IPS-NIHi7 (cell line): ENCODE measurements around the gene DNAH6.
"Not testable (repeated sequence)": the region's sequence is repeated elsewhere in the genome, so short reads cannot be mapped to it uniquely, and the experiment has no call there.

ENCODE experiments used
- DNase-seq: peaks from one replicate; pipeline ENCODE4 v3.0.0; 2012; ENCODE audit warnings: mixed read lengths; ENCODE audit errors: extremely low spot score

The DNAH6 gene

DNA sequence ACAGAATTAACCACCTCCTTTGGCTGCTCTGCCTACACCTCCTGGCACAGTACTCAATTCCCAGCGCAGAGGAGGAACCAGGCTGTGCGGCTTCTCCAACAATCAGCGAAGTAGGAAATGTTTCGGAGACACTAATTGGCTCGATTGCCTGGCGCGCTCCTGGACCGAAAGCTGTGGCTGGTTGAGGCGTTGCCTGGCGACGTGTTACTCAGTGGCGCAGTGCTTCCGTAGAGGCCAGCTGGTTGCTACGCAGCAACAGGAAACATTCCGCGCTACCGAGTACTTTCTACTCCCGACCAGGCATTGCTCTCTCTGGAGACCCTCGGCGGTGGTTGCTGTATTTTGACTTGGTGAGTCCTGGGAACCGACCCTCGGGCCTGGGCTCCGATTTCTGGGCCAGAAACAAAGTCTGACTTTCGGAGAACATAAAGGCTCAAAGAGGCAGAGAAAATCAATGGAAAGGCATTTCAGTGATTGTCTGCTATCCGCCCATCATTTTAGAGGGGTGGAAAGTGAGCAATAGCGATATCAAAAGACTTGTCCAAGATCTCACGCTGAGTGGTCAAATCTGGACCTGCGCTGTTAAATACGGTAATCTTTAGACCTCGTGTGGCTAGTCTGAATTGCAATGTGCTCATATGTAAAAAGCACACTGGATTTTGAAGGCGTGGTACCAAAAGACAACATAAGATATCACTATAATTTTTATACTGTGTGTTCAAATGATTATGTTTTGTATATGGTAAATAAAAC, at the start of gene DNAH6:
TSS of gene DNAH6 (plus strand) at position 265 of the 753 bp plus-strand sequence. CDS start 1,329 bp downstream, outside the sequence.
- peak; percentile 95 for DNase-seq

DNA sequence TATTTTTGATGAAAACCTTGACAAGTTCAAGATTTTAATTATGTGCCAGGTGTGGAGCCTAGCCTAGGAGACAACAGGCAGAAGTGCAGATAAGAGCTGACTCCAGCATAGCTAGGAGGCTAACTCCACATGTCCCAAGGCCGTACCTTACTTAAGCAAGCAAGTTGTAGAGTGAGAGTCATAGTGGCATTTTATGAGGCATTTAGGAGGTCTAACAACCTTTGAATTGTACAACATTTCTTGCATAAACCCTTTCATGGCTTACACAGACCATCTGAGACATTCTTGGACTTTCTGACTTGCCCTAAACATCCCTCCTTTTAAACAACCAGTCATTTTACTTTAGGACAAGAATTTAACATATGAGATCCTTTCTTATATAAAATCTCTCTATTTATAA, 48.9 kb upstream of the DNAH6 start:
- no peak for DNase-seq

DNA sequence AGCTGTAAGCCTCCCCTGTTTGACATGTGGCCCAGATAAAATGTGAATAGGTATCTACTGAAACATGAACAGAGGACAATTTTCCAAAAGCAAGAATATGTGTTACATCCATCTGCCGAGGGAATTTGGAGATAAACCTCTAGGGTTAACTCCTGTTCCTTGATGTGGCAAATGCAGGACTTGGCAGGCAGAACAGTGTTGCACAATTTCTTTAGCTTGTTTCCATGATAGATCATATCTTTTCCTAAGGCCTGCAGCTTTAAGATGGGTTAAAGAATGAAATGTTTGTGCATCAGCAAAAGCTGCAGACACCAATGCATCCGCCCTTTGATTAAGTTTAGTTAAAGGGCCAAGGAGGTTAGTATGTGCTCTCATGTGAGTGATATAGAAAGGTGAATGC, 43.9 kb upstream of the DNAH6 start:
- not testable (repeated sequence) for DNase-seq

DNA sequence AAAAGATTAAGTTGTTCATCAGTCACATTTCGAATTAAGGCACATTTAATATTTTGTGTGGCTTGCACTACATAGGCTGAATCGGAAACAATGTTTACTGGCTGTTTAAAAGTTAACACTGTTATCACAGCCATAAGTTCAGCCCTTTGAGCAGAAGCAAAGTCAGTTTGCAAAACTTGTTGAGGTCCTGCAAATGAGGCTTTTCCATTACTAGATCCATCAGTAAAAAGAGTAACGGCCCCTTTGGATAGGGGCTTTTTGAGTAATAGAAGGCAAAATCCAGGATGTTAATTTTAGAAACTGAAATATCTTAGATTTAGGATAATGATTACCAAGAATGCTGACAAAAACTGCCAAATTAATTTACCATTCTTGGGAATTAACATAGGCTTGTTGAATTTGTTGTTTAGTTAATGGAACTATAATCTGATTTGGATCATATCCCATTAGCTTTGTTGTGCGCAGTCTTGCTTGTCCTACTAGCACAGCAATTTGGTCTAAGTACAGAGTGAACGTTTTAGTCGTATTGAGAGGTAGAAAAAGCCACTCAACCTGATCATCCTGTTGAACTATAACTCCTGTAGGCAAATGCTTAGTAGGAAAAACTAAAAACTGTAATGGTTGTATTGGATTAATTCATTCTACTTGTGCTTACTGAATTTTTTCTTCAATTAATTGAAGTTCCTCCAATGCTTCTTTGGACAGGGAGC, 43.3 kb upstream of the DNAH6 start:
- DNase-seq, result no peak

DNA sequence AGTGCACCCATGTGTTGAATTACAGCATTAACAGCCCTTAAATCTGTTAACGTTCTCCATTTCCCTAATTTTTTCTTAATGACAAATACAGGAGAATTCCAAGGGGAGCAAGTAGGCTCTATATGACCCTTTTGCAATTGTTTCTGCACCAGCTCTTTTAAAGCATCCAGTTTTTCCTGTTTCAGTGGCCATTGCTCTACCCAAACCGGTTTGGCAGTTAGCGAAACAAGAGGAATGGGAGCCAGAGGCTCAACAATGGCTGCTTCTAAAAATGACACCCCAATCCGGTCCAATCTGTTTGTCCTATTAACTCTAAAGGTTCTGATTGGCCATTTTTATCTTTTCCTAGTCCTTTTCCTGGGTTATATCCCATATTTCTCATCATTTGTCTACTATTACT, 42.1 kb upstream of the DNAH6 start:
- no peak for DNase-seq

GRCh38 chr2:84477886-84478285, 38.4 kb upstream of the DNAH6 start:
- DNase-seq, result no peak

GRCh38 chr2:84478867-84479266, 37.4 kb upstream of the DNAH6 start:
- DNase-seq, result no peak

DNA sequence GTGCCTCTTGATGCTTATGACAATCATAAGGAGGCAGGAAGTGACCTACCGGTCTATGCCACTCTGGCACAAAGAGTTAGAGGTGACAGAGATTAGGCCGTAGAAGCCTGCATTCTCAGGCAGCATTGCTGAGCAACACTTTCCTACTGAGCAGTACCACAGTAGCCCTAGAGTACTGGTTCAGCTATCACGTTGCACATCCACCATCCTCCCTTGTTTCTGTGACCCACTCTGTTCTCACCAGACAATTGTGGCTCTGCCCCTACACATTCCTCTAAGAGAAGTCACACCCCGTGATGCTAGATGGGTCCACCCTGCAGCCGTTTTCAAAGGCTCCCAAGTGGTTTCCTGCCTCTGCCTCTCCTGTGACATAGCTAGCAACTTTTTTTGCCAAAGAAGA, 34.6 kb upstream of the DNAH6 start:
- DNase-seq, result no peak

GRCh38 chr2:84482603-84483002, 33.7 kb upstream of the DNAH6 start:
- DNase-seq, result no peak

DNA sequence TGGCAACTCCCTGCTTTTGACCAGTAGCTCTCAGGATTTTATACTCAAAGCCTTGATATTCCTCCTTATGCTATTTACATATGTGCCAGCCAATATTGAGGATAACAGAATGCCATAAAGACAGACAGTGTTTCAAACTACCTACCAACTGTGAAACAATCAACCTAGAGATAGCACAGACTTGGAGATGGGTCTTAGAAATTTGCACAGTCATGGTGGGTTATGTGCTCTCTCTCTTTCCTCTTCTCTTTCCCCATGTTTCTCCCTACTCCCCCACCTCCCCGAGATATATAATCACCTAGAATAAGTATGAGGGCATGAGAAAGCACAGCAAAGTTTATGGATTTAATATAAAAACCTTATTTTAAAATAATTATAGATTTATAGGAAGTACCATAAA, 33.0 kb upstream of the DNAH6 start:
- no peak for DNase-seq

DNA sequence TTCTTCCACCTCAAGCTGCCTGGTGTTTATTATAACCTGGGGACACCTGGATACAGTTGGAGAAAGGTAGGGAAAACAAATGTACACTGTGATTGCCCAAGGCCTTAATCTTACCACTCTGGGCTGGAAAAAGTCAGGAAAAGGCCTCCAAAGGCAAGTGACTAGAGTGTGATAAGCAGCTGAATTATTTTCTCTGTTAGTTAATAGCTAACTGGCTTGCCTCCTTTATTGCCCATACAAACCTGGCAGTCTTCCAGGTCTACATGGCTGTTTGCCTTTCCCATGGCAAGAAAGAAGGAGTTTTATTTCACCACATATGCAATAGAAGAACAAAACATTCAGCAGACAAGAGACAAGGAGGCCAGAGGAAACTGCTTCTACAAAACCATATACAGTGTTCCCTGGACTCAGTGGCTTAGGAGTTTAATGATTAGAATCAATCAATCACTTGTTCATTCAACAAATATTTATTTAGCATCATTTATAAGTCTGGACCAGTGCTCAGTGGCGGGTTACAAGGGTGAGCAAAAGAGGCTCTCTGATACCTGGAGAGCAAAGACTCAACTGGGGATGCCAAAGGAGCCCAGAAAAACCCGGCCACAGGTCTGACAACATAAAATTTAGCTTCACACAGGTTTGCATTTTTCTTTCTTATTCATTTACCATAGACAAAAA, 29.7 kb upstream of the DNAH6 start:
- DNase-seq, result no peak

DNA sequence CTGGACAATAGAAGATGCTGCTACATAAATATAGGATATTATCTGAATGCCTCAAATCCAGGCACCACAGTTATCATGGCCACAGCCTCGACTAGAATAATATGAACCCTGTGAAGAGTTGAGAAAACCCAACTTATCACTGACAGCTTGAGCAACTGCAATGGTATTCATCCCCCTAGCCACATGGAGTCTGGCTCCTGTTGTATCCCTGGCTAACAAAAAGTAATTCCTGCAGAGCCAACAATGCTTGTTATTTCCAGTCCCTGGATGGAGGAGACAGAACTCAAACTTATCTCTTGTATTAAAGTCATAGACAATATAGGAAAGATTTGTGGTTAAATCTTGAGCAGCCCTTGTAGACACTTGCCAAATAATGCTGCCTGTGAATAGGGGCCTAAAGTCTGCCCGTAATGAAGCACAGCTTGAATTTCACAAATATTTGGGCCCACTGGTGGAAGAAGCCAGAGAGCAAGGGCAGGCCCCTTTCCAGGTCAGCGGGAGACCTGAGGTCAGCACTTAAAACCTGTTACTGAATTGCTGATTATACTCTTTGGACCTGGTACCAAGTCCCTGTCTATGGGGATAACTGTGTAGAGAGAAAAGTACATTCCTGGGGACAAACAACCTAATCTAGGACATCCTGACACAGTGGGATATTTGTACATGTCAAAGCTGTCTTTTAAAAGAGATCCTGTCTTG, 28.9 kb upstream of the DNAH6 start:
- no peak for DNase-seq

DNA sequence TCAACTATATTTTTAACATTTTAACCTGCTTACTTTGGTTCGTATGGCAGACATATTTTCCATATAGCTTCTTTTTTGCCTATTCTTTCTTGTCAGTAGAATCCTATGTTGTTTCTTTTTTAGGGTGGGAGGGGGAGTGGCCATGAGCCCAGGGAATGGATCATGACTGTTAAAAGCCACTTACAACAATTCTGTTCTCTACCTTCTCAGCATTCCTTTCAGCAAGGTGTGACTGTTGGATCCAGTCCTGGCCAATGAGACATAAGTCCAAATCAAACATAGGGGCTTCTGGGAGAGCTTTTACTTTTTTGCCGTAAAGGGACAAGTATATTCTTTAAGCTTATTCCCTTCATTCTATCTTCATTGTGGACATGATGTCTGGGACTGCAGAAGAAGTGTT, 25.0 kb upstream of the DNAH6 start:
- no peak for DNase-seq

DNA sequence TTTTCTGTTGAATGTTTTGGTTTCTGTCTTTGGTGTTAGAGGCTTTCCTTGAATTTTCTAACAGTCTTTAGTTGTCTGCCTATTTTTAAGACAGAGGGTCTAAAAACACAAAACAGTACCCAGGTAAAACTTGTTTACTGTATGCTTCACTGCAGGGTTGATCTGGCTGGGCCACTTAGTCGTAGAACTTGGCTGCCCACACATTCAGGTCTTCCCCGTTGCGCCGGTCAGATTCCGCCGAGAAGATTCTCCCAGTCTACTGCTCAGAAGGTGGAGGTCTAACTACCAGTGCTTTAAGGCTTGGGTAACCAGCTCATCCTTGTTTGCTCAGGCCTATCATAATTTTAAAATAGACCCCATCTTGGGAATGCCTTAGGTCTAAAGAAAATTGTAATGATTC, 24.6 kb upstream of the DNAH6 start:
- no peak for DNase-seq

GRCh38 chr2:84492571-84492970, 23.7 kb upstream of the DNAH6 start:
- DNase-seq, result no peak

DNA sequence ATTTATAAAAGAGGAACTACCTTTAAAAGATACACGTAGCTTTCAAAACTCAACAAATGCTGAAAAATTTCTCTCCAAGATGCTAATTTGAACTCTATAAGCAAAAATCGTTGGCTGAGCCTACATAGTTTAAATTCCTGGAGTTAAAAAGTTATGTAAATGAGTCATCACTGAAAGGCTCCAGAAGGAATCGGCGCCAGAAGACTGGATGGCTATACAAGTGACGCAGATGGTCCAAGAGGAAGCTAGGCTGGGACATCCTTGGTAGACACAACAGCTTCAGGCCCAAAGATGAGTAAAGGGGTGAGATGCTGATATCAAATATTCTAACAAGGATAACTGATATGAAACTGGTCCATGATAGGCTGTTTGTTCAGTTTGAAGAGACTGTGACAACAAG, 22.8 kb upstream of the DNAH6 start:
- no peak for DNase-seq

DNA sequence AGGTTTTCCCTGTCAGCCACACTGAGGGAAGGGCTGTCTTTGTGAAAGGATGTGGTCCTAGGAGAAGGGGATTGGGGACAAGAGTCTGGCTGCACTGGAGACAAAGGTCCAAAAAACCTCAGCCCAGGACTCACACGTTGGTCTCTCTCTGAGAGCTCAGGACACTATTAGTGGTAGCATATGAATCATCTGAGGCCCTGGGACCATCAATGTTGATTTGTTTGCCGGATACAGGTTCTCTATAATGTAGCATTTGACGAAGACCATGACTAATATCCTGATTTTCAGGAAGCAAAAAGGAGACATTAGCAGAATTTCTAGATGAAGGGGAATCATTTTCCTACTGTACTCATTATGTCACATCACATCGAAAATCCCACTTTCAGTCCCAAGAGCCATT, 22.2 kb upstream of the DNAH6 start:
- no peak for DNase-seq

DNA sequence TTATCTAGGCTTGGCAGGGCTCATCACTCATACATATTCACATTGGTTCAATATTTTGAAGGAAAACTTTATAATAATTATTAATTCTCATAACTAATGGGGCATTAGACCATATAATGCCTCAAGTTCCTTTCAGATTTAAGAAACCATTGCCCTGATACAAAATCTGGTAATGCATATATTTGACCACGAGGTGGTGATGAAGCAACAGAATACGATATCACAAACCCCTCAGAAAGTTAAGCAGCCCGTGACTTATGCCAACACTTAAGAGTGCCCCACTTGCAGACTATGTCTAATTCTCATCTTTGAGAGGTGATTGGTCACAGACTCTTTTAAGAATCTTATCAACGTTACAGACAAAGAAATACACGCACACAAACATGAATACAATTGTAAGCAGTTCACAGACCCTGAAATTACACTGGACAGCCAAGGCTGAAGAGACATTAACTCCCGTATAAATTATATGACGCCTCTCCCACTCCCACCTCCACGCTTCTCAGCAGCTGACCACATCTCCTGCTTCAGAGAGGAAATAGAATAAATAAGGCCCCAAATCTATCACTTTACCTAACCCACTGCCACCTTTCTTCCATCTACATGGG, 20.7 kb upstream of the DNAH6 start:
- peak; percentile 54 for DNase-seq

DNA sequence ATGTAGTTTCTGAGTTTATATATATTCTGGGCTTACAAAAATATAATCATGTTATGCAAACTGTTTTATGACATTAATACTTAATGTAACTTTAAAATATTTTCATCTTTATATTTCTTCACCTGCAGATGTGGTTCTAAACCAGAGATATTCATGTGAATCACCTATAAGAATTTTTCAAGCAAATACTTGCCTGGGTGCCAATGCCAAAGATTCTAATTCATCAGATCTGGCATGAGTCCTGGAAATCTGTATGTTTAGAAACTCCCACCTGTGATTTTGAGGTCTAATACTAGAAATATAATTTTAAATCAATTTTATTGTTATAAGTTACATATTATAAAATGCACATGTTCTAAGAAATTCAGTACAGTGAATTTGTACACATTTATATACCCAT, 19.9 kb upstream of the DNAH6 start:
- no peak for DNase-seq

DNA sequence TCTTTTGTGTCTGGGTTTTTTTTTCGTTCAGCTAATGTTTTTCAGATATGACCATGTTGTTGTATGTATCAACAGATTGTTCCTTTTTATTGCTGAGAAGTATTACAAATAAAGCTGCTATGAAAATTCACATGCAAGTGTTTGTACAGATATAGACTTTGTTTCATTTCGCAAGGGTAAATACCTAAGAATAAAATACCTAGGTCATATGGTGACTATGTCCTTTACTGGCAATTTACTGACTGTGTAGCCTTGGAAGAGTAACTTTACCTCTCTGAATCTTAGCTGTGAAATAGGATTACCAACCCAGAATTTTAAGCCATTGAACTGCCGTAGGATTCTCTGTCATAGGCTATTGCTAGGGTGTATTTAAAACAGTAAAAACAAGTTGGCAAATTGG, 19.0 kb upstream of the DNAH6 start:
- DNase-seq, result no peak

DNA sequence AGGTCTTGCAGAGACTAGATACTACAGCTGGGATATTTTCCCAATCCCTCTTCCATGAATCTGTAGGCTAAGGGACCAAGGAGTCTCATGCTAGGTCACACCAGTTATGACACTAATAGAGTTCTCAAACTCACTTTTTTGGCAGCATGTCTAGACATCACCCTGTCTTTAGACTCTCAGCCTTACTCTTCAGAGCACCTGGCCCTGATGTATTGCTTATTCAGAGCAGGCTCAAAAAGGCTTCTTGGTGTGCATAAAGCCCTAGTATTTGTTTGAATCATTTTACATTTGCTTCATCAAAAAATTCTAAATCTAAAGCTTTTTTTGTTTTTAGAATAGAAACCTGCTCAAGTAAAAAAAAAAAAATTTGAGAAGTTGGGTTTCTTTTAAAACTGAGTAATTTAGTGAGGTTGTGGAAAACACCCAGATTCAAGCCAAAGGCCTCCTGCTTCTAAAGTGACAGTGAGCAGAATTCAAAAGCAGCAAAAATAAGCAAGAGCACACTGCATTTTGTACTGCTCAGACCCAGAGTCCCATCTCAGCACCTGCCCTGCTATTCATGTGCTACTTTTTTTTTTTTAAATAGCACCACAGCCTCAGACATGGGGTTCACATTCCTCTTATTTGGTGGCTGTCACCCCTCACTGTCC, 18.0 kb upstream of the DNAH6 start:
- DNase-seq, result no peak
